SW 1271 (cell line): ENCODE results near the gene TMEM238L.

ENCODE experiments used
- DNase-seq, 2 experiments: peaks; one replicate each; lab custom pipeline; 2025; lab: John Stamatoyannopoulos, UW

TMEM238L gene

GRCh38 chr17:10804546-10804945 lies 647 bp upstream of the TMEM238L start:
- DNase-seq = no peak

- no peak for DNase-seq
Observed at GRCh38 chr17:10803350-10803749, 549 bp downstream of the TMEM238L start.

GRCh38 chr17:10802496-10803284 lies 1.2 kb downstream of the TMEM238L start:
- DNase-seq = no peak

- DNase-seq = no peak
Observed at GRCh38 chr17:10799407-10799806, 4.5 kb downstream of the TMEM238L start.

GRCh38 chr17:10798910-10799309 lies 5.0 kb downstream of the TMEM238L start:
- no peak for DNase-seq

GRCh38 chr17:10798332-10798749 lies 5.6 kb downstream of the TMEM238L start:
- no peak for DNase-seq

DNA sequence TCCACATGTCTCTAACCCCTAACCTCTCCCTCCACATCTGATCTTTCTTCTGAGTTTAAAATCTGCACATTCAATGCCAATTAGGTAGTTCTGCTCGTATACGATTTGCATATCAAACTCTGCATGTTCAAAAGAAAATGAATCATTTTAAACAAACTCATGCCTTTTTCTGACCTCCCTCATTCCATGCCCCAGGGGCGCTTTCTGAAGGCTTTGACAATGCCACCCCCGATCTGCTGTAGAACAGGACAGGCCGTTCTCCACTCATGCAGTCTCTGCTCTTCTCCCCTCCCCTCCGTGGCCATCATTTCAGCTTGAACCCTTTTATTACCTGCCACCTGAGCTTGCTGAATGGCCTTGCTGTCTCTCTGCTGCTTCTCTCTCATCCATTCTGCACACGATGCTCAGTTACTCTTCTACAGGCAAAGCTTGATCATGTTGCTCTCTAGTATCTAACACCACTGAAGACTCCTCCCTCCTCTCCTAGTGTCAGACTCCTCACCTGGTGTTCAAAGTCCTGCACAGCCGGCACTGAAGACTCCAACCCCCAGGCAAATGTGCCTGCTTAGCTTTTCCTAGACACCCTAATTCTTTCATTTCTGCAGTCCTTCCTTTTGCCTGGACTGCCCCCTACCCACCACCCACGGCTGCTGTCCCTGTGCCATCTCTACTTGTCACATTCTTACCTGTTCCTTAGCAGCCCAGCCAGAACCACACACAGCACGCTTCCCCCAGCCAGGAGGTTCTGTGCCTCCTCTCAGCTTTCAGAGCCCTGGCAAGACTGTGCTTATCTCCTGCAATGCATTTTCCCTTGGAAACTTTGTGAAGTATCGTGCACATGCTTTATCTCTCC lies 6.2 kb downstream of the TMEM238L start:
- no peak for DNase-seq

- no peak for DNase-seq
Observed at GRCh38 chr17:10793816-10794215, 10.1 kb downstream of the TMEM238L start.

DNA sequence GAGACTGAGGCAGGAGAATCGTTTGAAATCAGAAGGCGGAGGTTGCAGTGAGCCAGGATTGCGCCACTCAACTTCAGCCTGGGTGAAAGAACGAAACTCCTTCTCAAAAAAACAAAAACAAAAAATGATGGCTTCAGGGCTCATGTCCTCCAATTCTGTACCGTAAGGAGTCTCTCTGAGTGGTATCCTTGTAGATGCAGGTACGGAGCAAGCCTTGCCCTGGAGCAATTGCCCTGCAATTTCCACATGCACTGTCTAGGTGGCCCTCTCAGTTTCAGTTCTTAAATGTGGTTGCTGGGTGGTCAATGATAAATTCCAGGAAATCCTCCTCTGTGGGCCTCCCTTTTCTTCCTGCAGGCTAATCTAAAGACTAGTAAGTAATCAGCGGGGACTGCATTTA lies 10.6 kb downstream of the TMEM238L start:
- DNase-seq = no peak

DNA sequence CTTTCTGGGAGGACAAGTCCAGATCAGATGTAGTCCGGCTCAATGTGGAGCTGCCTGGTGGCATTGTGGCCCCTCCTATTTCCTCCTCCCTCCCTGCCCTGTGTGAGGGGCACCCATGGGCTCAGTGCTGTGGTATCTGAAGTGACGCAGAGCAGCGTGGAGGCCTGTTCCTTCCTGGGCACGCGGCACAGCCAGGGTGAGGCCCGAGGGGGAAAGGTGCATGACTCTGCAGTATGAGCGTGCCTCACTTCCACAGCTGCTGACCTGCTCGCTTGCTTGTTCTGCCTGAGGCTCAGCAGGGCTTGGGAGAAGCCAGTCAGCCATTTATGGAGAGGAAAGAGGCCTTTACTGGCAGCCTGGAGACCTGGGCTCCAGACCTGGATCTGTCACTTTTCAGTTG lies 11.7 kb downstream of the TMEM238L start:
- no peak for DNase-seq

DNA sequence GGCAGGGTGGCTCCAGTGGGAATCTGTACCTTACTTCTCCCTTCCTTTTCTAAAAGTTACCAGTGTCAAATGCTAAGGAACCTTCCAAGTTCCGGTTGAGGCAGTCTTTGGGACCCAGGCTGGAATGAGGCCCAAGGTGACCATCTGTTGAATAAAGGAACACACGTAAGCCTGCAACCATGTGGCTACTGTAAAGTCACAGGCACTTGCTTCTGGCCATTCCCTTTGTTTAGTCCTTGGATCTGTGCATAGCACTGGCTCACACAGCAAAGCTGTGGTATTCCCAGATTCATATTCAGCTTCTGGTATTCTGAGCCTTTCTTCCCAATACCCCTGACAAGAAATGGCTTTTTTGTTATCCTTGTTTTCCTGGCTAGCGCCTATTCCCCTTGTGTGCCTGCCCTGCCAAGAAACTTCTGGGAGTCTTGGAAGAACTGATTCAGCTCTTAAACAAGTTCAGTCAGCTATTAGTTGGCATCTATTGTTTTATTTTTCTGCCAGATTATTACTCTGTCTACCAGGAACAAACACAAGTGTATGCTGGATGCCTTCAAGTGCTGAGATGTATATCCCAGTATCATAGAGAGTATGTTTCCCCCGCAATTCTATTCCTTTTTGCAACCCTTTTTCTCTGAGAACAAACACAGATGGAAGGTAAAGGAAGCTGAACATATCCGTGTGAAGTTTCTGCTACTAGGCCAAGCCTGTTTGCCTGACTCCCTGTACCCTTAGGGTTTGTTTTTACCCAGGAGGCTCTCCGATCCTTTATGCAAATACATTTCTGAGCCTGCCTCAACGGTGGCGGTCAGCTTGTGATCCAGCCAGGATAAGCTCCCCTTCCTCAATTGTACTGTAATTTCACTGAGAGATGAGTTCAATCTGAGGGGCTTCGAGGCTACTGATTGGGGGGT lies 13.2 kb downstream of the TMEM238L start:
- DNase-seq = no peak

DNA sequence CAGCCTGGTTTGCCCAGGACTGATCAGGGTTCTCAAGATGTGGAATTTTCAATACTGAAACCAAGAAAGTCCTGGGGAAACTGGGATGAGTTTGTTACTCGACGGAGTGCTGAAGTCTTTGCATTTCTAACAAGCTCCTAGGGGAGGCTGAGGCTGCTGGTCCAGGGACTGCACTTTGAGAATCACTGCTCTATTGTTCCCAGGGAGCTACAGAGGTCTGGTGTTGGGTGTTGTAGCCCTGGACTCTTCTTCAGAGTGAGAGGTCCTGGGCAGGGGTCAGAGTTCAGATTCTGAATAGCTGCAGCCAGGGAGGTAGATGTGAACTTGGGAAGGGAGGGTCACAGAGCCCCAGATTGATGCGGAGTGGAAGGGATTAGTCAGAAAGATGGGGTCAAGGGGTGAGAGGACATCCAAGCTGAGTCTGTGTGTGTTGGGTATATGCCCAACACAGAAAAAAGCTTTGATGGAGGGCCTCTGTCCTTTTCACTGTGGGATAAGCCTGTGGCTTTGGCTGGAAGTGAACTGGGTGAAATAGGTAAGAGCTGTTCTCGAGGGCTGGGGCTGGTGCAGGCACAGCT lies 14.1 kb downstream of the TMEM238L start:
- DNase-seq = no peak

DNA sequence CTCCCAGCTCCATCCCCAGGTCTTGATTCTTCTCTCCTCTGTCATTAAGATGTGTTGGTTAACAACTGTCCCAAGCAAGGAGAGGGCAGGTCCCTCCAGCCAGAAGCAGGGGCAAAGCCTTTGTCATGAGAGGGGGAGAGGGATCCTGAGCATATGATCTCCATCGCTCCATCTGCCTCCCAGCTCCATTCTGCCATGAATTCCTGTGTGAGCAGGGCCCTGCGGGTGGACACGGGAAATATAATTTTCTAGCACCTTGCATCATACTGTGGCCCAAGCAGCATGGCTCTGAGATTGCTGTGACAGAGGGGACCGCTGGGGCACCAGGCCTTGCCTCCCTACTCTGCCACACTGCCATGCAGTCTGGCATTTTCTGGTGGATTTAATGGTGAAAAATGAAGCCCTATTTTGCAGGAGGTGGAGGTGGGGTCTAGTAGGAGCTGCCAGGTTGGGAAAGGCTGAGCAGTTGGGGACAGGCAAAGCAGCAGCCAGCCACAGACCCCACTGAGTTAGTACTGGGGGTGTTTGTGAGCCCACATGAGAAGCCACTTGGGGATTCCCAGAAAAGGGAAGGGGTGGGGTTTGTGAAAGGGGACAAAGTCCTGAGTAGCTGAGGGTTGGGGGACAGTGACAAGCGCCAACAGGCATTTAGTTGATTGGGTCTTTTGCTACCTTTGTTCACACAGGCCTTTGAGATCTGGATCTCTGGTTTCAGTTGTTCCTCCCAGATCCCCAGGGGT lies 16.4 kb downstream of the TMEM238L start:
- no peak for DNase-seq

DNA sequence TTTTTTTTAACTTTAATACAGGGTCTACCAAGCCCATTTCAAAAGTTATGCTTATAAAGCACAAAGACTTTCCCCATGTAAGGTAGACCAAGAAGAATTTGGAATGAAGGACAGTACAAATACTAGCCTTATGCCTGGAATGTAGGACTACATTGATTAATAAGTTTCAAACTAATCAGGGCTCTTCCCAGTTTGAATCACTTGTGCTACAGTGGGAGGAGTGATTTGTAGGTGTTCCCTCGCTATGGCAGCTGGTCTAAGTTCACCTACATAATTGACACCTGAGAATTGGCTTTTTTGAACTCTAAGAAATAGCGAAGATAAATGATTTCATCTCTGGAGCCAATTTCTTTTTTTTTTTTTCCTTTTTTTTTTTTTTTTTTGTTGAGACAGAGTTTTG lies 18.6 kb downstream of the TMEM238L start:
- DNase-seq = no peak

GRCh38 chr17:10779609-10780008 lies 24.3 kb downstream of the TMEM238L start:
- DNase-seq = no peak

DNA sequence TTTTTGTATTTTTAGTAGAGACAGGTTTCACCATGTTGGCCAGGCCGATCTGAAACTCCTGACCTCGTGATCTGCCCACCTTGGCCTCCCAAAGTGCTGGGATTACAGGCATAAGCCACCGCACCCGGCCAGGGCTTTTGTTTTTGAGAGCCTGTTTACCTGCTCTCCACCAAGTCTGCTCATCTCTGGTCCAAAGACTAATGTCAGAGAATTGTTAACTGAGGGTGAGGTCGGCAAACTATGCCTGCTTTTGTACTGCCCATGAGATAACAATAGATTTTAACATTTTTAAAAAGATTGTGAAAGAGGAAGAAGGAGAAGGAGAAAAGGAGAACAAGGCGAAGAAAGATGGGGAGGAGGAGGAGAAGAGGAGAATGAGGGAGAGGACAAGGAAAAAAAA lies 26.0 kb downstream of the TMEM238L start:
- no peak for DNase-seq

GRCh38 chr17:10777131-10777807 lies 26.6 kb downstream of the TMEM238L start:
- no peak for DNase-seq

DNA sequence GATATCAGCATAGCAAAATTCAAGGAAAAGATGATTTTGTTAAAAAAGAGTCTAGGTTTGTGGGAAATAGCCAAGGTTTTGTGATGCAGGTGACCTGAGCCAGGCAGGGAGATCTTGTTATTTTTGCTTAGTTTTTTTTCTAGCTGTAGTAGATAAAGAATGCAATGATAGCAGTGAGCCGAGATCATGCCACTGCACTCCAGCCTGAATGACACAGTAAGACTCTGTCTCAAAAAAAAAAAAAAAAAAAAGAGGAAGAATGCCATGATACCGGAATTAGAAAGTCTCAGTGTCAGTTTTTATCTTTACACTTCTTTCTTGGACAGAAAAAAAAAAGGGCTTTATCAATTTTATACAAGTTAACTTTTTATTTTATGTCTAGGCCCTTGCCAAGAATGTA lies 27.5 kb downstream of the TMEM238L start:
- no peak for DNase-seq

DNA sequence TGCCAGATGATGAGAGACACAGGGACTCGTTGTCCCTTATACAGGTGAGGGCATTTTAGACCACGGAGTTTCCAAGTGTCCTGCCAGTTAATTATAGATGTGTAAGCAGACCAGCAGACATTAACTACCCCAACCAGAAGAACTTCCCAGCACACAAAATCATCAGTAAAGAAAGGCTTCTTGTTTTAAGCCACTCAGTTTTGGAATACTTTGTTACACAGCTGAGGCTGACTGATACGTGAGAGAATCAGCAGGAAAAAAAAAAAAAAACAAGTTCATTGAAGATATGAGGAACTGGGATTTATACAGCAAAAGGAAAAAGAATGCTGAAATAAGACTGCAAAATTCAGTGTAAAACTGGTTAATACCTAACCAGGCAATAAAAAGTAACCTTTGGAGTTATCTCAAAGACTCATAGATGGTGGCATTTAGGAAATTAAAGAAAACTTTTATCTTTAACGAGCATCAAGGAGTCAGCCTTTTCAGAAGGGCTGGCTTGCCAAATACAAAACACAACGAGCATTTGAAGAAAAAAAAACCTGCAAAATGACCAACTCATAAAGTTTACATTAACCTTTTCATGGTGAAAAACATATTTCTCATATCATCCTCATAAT lies 28.1 kb downstream of the TMEM238L start:
- DNase-seq = no peak

DNA sequence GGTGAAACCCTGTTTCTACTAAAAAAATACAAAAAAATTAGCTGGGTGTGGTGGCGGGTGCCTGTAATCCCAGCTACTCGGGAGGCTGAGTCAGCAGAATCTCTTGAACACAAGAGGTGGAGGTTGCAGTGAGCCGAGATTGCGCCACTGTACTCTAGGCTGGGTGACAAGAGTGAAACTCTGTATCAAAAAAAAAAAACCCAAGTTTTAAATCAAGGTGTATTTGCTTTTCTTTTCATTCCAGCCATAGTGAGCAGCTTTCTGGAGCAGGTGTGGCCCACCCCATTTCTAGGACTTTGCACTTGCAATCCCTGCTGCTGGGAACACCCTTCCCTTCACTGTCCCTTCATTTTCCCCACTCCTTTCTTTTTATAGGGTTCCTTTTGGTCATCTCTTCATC lies 28.8 kb downstream of the TMEM238L start:
- DNase-seq = no peak
